Thyroid gland (tissue), 4 donors: Measurements from ENCODE around the gene TXNL4B.

Experiments
- CTCF ChIP-seq, 6 experiments: fragments of 200-600 bp in 3 of 6; fragments of 450-650 bp in 3 of 6; sonication (generic) in 3 of 6; IDR thresholded peaks; one replicate each; pipeline ENCODE4 v1.5.1; 2016 to 2019; ENCODE audit warnings: antibody characterized with exemption in 6 of 6, mild to moderate bottlenecking in 2 of 6, inconsistent platforms in 1 of 6, moderate library complexity in 1 of 6
- POLR2A ChIP-seq, 2 donors: fragments of 450-650 bp; IDR thresholded peaks; one replicate each; pipeline ENCODE4 v1.6.1; 2017; ENCODE audit warnings: antibody characterized with exemption in 2 of 2, mild to moderate bottlenecking in 2 of 2, moderate library complexity in 1 of 2

- no peak for TF ChIP-seq CTCF (IDR thresholded peaks at IDR 0.05)
- no peak for TF ChIP-seq POLR2A (IDR thresholded peaks at IDR 0.05)
These were observed 18.4 kb upstream of the TXNL4B start for GRCh38 chr16:72111657-72112451.
